Uterus (tissue), 2 donors: ENCODE measurements around the gene LRRC28.

Source experiments
- CTCF ChIP-seq, 4 experiments: fragments of 200-600 bp in 2 of 4; fragments of 450-650 bp in 2 of 4; sonication (generic) in 2 of 4; IDR thresholded peaks; one replicate each; pipeline ENCODE4 v1.5.1; 2016 to 2019; ENCODE audit warnings: antibody characterized with exemption in 4 of 4, mild to moderate bottlenecking in 2 of 4, moderate library complexity in 1 of 4
- POLR2A ChIP-seq, 2 donors: fragments of 450-650 bp; IDR thresholded peaks; one replicate each; pipeline ENCODE4 v1.6.1; 2016; ENCODE audit warnings: antibody characterized with exemption in 2 of 2, mild to moderate bottlenecking in 1 of 2, moderate library complexity in 1 of 2

GRCh38 chr15:99224372-99225214 is 26.7 kb upstream of the LRRC28 start:
- TF ChIP-seq CTCF (IDR thresholded peaks at IDR 0.05): no peak
- no peak for TF ChIP-seq POLR2A (IDR thresholded peaks at IDR 0.05)
